Transverse colon (tissue), 3 donors: ENCODE measurements around the gene MMP14.

Experiments
- EP300 ChIP-seq: sonication (generic); formaldehyde crosslinking; IDR thresholded peaks from one replicate; pipeline ENCODE4 v1.6.1; 2017; ENCODE audit warnings: antibody characterized with exemption, low read depth
- TF ChIP-seq, protein P1 (sequence below), 5 experiments: fragments of 200-600 bp in 3 of 5; fragments of 450-650 bp in 2 of 5; sonication (generic) in 3 of 5; IDR thresholded peaks; 1 replicate in 2 of 5; 2 replicates in 3 of 5; pipeline ENCODE4 v1.5.1; 2016 to 2017; ENCODE audit warnings: antibody characterized with exemption in 5 of 5, inconsistent platforms in 3 of 5, mild to moderate bottlenecking in 2 of 5, moderate library complexity in 1 of 5

DNA sequence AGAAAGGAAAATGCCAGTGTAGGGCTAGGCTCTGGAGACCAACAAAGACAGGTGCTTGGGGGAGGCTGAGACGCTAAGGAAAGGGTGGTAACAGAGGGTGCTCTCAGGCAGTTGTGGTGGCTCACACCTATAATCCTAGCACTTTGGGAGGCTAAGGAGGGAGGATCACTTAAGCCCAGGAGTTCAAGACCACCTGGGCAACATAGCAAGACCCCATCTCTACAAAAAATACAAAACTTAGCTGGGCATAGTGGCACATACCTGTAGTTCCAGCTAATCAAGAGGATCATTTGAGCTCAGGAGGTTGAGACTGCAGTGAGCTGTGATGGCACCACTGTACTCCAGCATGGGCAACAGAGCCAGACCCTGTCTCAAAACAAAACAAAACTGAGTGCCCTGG, 59.0 kb downstream of the MMP14 start:
- no peak for TF ChIP-seq EP300
- TF ChIP-seq, protein P1, sequence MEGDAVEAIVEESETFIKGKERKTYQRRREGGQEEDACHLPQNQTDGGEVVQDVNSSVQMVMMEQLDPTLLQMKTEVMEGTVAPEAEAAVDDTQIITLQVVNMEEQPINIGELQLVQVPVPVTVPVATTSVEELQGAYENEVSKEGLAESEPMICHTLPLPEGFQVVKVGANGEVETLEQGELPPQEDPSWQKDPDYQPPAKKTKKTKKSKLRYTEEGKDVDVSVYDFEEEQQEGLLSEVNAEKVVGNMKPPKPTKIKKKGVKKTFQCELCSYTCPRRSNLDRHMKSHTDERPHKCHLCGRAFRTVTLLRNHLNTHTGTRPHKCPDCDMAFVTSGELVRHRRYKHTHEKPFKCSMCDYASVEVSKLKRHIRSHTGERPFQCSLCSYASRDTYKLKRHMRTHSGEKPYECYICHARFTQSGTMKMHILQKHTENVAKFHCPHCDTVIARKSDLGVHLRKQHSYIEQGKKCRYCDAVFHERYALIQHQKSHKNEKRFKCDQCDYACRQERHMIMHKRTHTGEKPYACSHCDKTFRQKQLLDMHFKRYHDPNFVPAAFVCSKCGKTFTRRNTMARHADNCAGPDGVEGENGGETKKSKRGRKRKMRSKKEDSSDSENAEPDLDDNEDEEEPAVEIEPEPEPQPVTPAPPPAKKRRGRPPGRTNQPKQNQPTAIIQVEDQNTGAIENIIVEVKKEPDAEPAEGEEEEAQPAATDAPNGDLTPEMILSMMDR (IDR thresholded peaks at IDR 0.05) = no peak
